Measurements from ENCODE around the gene PIK3R4.
A peak's percentile ranks its signal among the peaks of the same experiment; 100 is the strongest.

Gene PIK3R4

GRCh38 chr3:130688697-130689470 is 57.7 kb downstream of the PIK3R4 start:
- DNase-seq (ENCODE audit: low spot score), result no peak

- no peak for DNase-seq (ENCODE audit: low spot score)
Observed at GRCh38 chr3:130688015-130688688, 58.5 kb downstream of the PIK3R4 start.

GRCh38 chr3:130687327-130687726 is 59.3 kb downstream of the PIK3R4 start:
- DNase-seq (ENCODE audit: low spot score), result no peak

GRCh38 chr3:130686833-130687232 is 59.8 kb downstream of the PIK3R4 start:
- no peak for DNase-seq (ENCODE audit: low spot score)

- no peak for DNase-seq (ENCODE audit: low spot score)
Observed at GRCh38 chr3:130682131-130682530, 64.5 kb downstream of the PIK3R4 start.

GRCh38 chr3:130679218-130679617 is 67.4 kb downstream of the PIK3R4 start:
- DNase-seq (ENCODE audit: low spot score), result no peak

GRCh38 chr3:130677343-130677742 is 69.3 kb downstream of the PIK3R4 start:
- DNase-seq (ENCODE audit: low spot score), result no peak

GRCh38 chr3:130671545-130672312 is 74.9 kb downstream of the PIK3R4 start:
- DNase-seq (ENCODE audit: low spot score), result no peak

- DNase-seq (ENCODE audit: low spot score), result no peak
Observed at GRCh38 chr3:130669740-130670139, 76.9 kb downstream of the PIK3R4 start.

- DNase-seq (ENCODE audit: low spot score), result no peak
Observed at GRCh38 chr3:130663092-130663491, 83.5 kb downstream of the PIK3R4 start.

- DNase-seq (ENCODE audit: low spot score), result no peak
Observed at GRCh38 chr3:130662501-130662996, 84.1 kb downstream of the PIK3R4 start.

GRCh38 chr3:130661140-130661891 is 85.3 kb downstream of the PIK3R4 start:
- DNase-seq (ENCODE audit: low spot score), result no peak

- no peak for DNase-seq (ENCODE audit: low spot score)
Observed at GRCh38 chr3:130659911-130660310, 86.7 kb downstream of the PIK3R4 start.

GRCh38 chr3:130658678-130659077 is 88.0 kb downstream of the PIK3R4 start:
- DNase-seq (ENCODE audit: low spot score), result no peak

GRCh38 chr3:130656627-130657026 is 90.0 kb downstream of the PIK3R4 start:
- DNase-seq (ENCODE audit: low spot score), result no peak

- peak; percentile 23 for DNase-seq (ENCODE audit: low spot score)
Observed at GRCh38 chr3:130654921-130655320, 91.7 kb downstream of the PIK3R4 start.

- DNase-seq (ENCODE audit: low spot score), result no peak
Observed at GRCh38 chr3:130654091-130654490, 92.5 kb downstream of the PIK3R4 start.

- DNase-seq (ENCODE audit: low spot score), result no peak
Observed at GRCh38 chr3:130649061-130649654, 97.5 kb downstream of the PIK3R4 start.

- DNase-seq (ENCODE audit: low spot score), result no peak
Observed at GRCh38 chr3:130648293-130648692, 98.3 kb downstream of the PIK3R4 start.

- DNase-seq (ENCODE audit: low spot score), result no peak
Observed at GRCh38 chr3:130645261-130645660, 101.4 kb downstream of the PIK3R4 start.

GRCh38 chr3:130644628-130645253 is 101.9 kb downstream of the PIK3R4 start:
- no peak for DNase-seq (ENCODE audit: low spot score)
